ENCODE results near the gene NTN1. TPM values are rescaled to one million over a fixed set of nuclear protein-coding genes. Genes with fewer than 3 reads are reported as not detected.
"Not testable (repeated sequence)": the region's sequence is repeated elsewhere in the genome, so short reads cannot be mapped to it uniquely, and the experiment has no call there.

Gene NTN1
- total RNA-seq, 2 donors from 2014 or later = 17.0 to 40.4 TPM

DNA sequence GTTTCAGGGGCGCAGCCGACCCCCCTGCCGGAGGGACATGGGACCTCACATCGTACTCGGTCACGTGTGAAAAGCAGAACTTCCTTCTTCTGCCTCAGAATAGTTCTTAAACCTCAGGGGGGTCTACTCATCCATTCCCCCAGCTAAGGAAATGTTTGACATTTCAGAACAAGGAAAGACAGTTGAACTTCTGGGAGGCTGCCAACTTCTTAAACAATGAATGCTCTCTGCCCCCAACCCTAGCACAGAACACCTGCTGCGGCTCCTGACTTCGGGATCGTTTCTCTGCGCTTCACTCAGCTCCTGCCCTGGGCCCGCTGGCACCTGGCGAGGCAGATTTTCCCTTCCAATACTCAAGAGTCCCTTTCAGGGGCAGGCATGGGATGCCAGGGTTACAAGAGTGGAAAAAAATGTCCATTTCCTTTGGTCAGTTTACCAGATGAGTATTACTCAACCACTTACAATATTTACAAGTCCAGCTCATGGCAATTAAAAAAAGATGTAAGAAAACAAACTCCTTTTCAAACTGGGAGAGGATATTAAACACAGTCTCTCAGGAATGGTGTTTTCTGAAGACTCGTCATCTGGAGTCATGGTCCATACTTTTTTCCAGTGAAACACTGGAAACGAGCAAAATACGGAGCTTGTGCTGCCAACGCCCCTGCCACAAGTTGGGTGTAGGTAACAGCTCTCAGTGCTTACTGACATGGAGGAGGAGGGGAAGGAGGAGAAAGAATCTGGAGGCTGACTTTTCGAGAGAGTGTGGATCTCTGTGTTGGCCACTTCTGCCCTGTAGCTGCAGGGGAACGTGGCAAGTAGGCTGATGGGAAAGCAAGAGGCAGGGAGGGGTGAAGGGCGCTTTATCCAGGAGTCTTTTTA, 235.7 kb downstream of the NTN1 start:
- H3K27ac ChIP-seq (ENCODE audit: low read depth, low read length) = no peak overlapping the region
- no peak overlapping the region for H3K9ac ChIP-seq (ENCODE audit: extremely low read depth, low read length, poor library complexity, severe bottlenecking)
- no peak overlapping the region for H3K27ac Mint-ChIP-seq
- H3K9me3 Mint-ChIP-seq = no peaks in the 10 kb centered on the region
- peaks cover 22% of the 10 kb centered on the region for H3K4me1 ChIP-seq (ENCODE audit: control insufficient read depth, insufficient read depth, low read length)
- no peaks in the 10 kb centered on the region for H3K36me3 ChIP-seq (ENCODE audit: control insufficient read depth, insufficient read depth, low read length)
- no peak overlapping the region for H3K4me3 ChIP-seq (ENCODE audit: low read length)
- no peak overlapping the region for H3K4me3 Mint-ChIP-seq
- no peaks in the 10 kb centered on the region for H3K36me3 Mint-ChIP-seq (ENCODE audit: low read depth)
- H3K27me3 Mint-ChIP-seq (ENCODE audit: insufficient read depth) = no peaks in the 10 kb centered on the region
- H3K9me3 ChIP-seq (ENCODE audit: control insufficient read depth, low read length) = no peaks in the 10 kb centered on the region
- peaks cover 46% of the 10 kb centered on the region for H3K4me1 Mint-ChIP-seq
- TF ChIP-seq, protein P1, sequence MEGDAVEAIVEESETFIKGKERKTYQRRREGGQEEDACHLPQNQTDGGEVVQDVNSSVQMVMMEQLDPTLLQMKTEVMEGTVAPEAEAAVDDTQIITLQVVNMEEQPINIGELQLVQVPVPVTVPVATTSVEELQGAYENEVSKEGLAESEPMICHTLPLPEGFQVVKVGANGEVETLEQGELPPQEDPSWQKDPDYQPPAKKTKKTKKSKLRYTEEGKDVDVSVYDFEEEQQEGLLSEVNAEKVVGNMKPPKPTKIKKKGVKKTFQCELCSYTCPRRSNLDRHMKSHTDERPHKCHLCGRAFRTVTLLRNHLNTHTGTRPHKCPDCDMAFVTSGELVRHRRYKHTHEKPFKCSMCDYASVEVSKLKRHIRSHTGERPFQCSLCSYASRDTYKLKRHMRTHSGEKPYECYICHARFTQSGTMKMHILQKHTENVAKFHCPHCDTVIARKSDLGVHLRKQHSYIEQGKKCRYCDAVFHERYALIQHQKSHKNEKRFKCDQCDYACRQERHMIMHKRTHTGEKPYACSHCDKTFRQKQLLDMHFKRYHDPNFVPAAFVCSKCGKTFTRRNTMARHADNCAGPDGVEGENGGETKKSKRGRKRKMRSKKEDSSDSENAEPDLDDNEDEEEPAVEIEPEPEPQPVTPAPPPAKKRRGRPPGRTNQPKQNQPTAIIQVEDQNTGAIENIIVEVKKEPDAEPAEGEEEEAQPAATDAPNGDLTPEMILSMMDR (conservative IDR thresholded peaks at IDR 0.05) = no peak
- no peaks in the 10 kb centered on the region for H3K27me3 ChIP-seq (ENCODE audit: control insufficient read depth, insufficient read depth, low read length, poor library complexity, severe bottlenecking)
- WGBS, 2 experiments (ENCODE audit: insufficient coverage in 1 of 2, insufficient read length in 1 of 2) = 85 to 87% methylated on average over 14 to 19 of the region's 19 CpGs
- no peak for DNase-seq

DNA sequence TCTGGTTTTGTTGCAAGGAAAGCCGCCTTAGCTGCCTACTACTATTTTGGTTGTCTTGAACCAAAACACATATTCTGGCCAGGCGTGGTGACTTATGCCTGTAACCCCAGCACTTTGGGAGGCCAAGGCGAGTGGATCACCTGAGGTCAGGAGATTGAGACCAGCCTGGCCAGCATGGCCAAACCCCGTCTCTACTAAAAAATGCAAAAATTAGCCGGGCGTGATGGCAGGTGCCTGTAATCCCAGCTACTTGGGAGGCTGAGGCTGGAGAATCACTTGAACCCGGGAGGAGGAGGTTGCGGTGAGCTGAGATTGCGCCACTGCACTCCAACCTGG, 236.3 kb downstream of the NTN1 start:
- H3K27ac Mint-ChIP-seq; H3K4me3 ChIP-seq (ENCODE audit: low read length); H3K27ac ChIP-seq (ENCODE audit: low read depth, low read length); DNase-seq; H3K27me3 Mint-ChIP-seq (ENCODE audit: insufficient read depth); H3K9ac ChIP-seq (ENCODE audit: extremely low read depth, low read length, poor library complexity, severe bottlenecking); H3K36me3 Mint-ChIP-seq (ENCODE audit: low read depth); H3K9me3 ChIP-seq (ENCODE audit: control insufficient read depth, low read length); H3K27me3 ChIP-seq (ENCODE audit: control insufficient read depth, insufficient read depth, low read length, poor library complexity, severe bottlenecking); H3K36me3 ChIP-seq (ENCODE audit: control insufficient read depth, insufficient read depth, low read length); H3K9me3 Mint-ChIP-seq; H3K4me3 Mint-ChIP-seq: not testable (repeated sequence)
- H3K4me1 ChIP-seq (ENCODE audit: control insufficient read depth, insufficient read depth, low read length) = peaks cover 22% of the 10 kb centered on the region
- 95% methylated on average over 7 to 9 of the region's 9 CpGs for WGBS, 2 experiments (ENCODE audit: insufficient coverage in 1 of 2, insufficient read length in 1 of 2)
- H3K4me1 Mint-ChIP-seq = peaks cover 48% of the 10 kb centered on the region

DNA sequence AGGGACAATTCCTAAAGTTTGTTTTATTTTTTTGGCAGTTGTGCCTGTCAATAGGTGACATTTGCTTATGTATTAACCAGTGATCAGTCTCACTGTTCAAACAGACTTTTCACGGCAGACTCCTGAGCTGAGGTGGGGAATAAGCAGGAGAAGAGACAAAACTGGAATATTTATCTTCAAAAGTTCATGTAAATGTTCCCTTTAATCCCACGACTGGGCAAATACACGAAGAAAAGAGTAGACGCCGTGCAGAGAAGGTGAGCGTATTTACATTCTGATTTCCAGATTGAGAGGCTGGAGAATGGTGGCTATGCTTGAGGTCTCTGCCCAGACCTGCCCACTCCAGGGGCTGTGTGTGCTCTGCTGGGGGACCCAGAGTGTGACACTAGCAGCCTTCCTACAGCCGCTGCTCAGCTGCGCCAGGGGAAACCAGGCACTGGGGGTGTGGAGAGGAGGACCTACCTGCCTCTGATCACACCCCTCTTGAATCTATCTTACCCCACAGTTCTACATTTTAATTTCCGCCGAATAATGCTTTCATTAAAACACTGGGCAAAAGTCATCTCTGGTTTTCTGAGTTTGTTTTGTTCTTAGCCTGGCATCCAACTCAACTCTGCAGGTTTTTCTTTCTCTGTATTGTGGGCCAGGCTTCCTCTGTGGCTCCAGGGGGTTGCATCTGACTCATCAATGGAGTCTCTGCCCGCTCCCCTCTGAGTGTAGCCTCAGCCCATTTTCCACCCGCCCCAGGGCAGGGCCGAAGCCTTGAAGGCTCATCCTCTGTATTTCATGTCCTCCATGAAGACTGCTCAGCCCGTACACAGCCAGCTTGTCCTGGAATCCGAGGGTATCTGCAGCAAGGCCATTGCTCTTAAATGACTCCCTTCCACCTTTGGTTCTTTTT, 237.1 kb downstream of the NTN1 start:
- Mint-ChIP-seq H3K36me3 (ENCODE audit: low read depth) (no peaks in the 10 kb centered on the region), H3K27me3 (ENCODE audit: insufficient read depth) (no peaks in the 10 kb centered on the region), H3K27ac (peak overlapping the region; percentile 41), H3K4me1 (peaks cover 48% of the 10 kb centered on the region), H3K4me3 (no peak overlapping the region), H3K9me3 (no peaks in the 10 kb centered on the region)
- H3K4me1 ChIP-seq (ENCODE audit: control insufficient read depth, insufficient read depth, low read length) = peaks cover 22% of the 10 kb centered on the region
- H3K27ac ChIP-seq (ENCODE audit: low read depth, low read length) = no peak overlapping the region
- no peaks in the 10 kb centered on the region for H3K36me3 ChIP-seq (ENCODE audit: control insufficient read depth, insufficient read depth, low read length)
- peak; percentile 70 for DNase-seq
- WGBS, 2 experiments (ENCODE audit: insufficient coverage in 1 of 2, insufficient read length in 1 of 2) = 85 to 88% methylated on average over 10 to 14 of the region's 15 CpGs
- TF ChIP-seq, protein P1 (conservative IDR thresholded peaks at IDR 0.05) = no peak
- no peak overlapping the region for H3K9ac ChIP-seq (ENCODE audit: extremely low read depth, low read length, poor library complexity, severe bottlenecking)
- no peaks in the 10 kb centered on the region for H3K27me3 ChIP-seq (ENCODE audit: control insufficient read depth, insufficient read depth, low read length, poor library complexity, severe bottlenecking)
- no peak overlapping the region for H3K4me3 ChIP-seq (ENCODE audit: low read length)
- no peaks in the 10 kb centered on the region for H3K9me3 ChIP-seq (ENCODE audit: control insufficient read depth, low read length)
